ENCODE results near the gene DFFB.
A peak's percentile ranks its signal among the peaks of the same experiment; 100 is the strongest.

DFFB gene

GRCh38 chr1:3898994-3899753, 41.9 kb downstream of the DFFB start:
- DNase-seq: no peak

DNA sequence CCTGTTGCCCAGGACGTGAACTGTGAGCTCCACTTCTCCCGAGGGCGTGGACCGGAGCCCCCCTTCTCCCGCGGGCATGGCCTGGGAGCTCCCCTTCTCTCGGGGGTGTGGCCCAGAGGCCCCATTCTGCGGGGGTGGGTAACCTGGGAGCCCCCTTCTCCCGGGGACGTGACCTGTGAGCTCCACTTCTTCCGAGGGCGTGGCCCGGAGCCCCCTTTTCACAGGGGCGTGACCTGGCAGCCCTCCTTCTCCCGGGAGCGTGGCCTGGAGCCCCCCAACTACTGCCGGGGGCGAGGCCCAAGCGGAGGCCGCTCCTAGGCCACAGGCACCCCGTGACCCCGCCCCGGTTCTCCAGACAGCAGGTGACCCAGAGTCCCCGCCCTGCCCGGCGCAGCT, 42.5 kb downstream of the DFFB start:
- DNase-seq: no peak

DNA sequence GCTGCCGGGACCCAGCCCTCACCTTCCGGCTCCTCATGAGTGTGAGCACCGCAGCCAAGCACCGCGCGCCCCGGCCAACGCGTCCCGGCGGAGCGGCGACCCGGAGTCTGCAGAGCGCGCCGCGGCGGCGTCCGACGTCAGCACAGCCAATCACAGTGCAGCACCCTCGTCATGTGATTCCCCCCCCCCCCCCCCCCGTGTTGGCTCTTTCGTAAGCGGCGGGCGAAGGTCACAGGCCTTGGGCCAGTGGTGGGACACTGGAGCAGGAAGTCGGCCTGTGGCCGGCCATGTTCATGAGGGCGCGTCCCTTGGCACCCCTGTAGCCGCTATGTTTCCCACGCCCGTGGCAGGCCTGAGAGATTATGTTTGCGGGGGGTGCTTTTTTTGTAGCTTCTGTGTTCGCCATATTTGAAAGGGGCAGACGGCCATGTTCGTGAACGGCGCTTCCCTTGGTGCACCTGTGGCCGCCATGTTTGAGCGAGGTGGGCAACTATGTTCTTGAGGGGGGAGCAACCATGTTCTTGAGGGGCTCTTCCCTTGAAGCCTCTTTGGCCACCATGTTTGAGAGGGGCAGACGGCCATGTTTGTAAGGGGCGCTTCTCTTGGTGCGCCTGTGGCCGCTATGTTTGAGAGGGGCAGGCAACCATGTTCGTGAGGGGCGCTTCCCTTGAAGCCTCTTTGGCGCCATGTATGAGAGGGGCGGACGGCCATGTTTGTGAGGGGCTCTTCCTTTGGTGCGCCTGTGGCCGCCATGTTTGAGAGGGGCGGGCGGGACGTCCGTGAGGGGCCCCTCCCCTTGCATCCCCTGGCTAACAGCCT, 43.1 kb downstream of the DFFB start, which contains the start of gene C1orf174:
TSS of gene C1orf174 (minus strand) at position 123 of the 819 bp plus-strand sequence. CDS start at position 37, 86 bp downstream.
- peak; percentile 99 to 100 for DNase-seq

DNA sequence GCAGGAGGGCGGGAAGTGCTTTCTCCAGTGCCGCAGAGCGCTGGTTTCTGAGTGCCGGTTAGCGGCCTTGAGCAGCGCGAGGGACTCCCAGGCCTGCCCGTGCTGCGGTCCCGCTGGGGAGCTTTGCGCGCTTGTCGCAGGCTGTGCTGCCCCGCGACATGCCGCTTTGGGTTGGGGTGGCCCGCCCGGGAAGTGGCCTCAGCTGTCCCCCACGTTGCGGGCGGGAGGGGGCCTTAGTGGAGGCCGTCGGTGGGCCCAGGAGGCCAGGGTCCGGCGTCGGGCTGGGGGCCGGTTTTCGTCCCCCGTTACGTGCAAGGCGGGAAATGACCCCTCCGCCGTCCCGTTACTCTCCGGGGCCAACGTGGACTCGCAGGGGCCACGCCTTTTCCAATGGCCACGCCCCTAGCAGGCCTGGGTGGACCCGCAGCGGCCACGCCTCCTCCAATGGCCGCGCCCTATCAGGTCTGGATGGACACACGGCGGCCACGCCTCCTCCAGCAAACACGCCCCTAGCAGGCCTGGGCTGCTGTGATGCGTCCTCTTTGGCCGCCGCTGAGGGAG, 43.8 kb downstream of the DFFB start:
- peak; percentile 92 to 96 for DNase-seq

- no peak for DNase-seq
These were observed 44.8 kb downstream of the DFFB start for GRCh38 chr1:3902111-3902511.

DNA sequence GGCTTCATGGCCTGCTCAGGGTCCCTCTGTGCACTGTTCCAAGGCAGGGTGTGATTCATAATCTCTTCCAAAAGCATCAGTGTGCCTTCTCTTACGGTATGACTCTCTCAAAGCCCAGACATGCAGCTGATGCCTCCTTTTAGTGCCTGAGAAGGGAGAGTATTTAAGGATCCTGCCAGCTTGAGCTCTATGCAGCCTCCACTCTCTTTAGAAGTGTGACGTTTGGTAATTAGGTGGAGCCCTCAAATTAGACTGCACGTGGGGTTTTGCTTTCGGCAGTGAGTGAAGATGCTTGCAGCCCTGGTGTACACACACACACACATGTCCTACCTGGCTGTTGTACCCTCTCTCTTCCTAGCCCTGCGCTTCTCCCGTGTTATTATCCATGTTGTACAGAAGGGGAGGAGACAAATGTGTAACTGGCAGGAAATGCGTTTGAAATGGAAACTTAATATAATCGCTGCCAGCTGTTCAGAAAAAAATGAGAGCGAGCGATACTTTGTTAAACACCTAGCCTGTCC, 45.4 kb downstream of the DFFB start:
- DNase-seq: no peak

DNA sequence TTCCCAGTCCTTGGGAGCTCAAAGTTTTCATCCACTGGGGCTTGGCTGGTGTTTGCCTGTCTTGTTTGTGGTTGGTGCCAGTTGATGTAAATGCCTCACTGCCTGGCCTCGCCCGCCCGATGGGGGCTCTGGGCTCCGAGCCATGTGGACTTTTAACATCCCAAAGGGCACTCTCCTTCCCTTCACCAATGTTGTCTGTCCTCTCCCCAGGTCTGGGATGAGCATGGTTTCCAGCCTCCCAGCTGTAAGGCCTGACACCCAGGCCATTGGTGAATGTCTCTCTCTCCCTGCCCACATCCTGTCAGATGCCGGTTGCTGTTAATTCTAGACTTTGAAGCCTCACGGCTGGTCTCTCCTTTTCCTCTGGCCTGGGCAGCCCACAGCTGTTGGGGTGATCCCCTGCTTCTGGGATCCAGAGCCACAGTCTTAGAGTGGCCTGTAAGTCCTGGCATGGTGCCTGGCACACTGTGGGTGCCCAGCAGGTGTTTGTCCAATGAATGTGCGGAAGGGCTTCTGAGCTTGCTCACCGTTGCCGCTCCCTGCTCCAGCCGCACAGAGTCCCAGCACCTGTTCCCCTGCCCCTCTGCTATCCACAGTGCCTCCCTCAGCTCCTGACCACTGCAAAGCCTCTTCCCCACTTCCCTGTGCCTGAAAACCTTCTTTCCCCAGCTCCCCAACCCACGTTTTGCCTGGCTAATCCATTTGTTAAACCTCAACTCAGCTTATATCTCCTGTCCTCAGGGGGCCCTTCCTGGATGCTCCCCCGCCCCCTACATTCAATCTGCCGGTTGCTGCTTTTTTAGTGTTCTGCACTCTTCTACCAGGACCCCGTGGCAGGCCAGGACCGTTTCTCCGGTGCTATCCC, 46.1 kb downstream of the DFFB start:
- DNase-seq: no peak

- DNase-seq: no peak
These were observed 46.9 kb downstream of the DFFB start for GRCh38 chr1:3904006-3904842.

DNA sequence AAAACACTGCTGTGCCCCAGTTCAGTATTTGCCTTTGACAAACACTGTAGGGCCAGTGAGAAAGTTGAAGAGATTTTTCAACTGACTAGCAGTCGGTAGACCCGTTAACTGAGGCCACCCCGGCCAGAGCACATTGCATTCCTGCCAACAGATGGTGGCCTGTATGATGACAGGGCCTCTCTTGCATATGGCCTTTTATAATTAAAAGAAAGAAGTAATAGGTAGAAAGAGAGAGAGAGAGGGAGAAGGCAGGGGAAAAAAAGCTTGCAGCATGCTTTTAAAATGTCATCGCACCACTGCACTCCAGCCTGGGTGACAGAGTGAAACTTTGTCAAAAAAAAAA, 47.5 kb downstream of the DFFB start:
- DNase-seq: no peak

- DNase-seq: no peak
These were observed 48.1 kb downstream of the DFFB start for GRCh38 chr1:3905266-3905952.

GRCh38 chr1:3905953-3906671, 48.8 kb downstream of the DFFB start:
- no peak for DNase-seq

GRCh38 chr1:3906672-3907020, 49.4 kb downstream of the DFFB start:
- no peak for DNase-seq

DNA sequence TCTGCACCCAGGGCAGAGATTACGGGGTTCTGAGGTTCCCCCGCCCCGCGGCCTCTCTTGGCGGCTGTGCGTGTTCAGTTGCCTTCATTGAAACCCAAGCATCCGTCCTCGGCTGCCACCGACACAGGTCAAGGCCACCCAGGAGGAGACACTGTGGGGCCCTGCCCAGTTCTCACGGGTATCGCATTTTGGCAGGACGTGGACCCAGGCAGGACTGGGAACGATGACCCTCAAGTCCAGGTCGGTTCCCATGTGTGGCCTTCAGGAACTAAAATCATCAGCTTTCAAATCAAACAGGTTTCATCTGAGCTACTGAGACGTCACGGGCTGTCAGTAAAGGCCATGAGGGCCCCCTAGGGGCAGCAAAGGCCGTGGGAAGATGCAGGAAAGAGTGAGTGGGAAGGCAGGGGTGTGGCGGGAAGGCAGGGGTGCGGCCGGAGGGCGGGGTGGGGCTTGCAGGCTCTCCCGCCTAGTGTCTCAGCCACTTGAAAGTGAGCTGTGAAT, 49.8 kb downstream of the DFFB start:
- DNase-seq: no peak

DNA sequence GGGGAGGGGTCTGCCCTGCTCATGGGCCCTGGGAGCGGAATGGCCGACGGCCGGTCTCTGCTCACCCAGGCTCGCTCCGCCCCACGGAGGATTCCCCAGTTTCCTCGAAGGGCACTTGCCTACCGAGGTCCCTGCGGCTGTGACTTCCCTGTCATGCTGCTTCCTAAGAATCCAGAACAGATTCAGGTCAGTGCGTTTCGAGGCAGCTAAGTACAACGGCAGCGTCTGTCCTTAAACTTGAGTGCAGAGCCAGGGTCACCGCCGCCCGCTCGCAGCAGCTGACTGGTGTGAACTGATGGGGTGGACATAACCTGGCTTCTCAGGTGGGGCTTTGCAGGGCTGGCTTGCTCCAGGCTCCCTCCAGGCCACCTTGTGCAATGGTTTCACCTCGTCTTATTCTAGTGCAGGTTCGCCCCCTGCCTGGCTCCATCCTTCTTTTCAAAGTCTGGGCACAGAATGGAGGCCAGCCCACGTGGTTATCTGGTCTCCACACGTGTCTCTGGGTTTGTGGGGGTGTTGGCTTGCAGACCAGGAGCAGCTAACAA, 50.4 kb downstream of the DFFB start:
- no peak for DNase-seq

DNA sequence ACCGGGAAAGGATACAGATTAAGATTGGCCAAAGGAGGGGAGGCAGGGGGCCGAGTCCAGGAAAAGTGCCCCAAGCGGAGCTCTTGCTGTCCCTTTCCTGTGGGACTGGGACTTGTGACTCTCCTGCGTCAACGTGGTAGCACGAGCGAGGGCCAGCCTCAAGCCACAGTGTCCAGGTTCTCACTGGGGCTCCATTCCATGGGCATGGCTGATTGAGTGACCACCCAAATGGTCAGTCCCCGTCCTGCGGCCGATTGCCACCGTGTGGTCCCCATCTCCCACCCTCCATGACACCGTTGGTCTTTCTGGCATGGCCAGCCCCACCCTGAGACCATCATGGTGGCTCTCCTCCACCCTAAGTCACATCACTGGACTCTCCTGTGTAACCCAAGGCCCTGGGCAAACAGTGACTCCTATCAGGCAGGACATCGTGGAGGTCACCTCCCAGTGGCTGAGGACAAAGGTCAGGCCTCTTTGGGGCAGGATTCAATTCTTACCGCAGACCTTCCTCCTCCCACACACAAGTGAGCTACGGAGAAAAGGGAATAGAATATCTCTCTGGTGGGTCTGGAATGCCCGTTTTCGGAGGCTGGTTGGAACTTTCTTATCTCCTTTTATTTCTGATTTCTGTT, 51.7 kb downstream of the DFFB start:
- DNase-seq: no peak

GRCh38 chr1:3909615-3910014, 52.3 kb downstream of the DFFB start:
- no peak for DNase-seq

DNA sequence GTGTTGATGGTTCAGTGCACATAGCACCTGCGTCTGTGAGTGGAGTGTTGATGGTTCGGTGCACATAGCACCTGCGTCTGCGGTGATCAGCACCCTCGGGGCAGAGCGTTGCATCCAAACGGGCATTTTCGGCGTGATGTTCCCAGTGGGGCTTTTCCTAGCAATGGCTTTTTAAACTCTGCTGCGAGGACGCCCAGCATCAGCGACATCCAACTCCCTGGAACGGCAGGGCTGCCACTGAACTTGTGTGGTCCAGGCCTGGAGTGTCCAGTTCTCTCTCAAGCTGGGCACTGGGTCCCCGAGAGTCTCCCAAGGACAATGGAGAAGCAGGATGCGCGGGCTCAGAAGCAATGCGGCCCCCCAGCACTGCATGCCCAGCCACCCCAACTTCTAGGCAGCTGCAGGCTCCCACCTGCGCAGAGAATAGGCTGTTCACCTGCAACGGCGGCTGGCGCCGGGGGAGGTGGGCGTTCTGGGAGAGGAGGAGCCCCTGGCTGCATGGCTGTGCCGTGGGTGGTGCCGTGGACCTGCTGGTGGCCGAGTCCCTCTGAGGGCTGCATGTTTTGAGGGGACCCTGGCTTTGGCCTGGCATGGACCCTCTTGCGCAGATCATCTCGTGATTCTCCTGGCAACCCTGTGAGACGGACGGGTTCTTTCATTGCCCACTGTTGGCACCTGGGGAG, 52.9 kb downstream of the DFFB start:
- no peak for DNase-seq

All from hippocampal formation (tissue), 2 donors.